ENCODE data around the gene SPDYE1. TPM values are rescaled to one million over a fixed set of nuclear protein-coding genes. Genes with fewer than 3 reads are reported as not detected.

SPDYE1 gene
- total and polyA plus RNA-seq, 2 of the 13 experiments (the other 11 are each of a cell fraction or from before 2014, with no cell fraction given): not detected

DNA sequence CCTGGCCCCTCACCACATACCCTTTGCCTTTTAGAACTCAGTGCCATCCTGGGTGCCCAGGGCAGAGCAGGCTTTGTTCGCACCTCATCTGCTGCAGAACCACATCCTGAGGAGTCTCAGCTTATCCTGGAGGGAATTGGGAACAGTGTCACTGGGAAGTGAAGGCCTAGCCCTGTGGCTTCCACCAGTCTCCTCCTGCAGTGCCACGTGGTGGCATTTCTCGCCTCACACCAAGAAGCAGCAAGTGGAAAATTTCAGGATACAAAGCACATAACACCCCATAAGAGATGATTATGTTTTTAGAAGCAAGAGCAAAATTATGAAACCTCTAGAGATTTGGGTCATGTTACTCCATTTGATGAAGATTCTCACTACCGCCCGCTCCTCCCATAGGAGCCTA is 44.6 kb upstream of the SPDYE1 start:
- DNase-seq (ENCODE audit: low spot score) (no peak), FAIRE-seq (no peak), ATAC-seq (no peak)
- POLR2A ChIA-PET: no interaction called here
- BruUV-seq (replicated peaks): no TSS peak
- Histone ChIP-seq H3K4me3 (replicated peaks in 1 of 3; ENCODE audit: insufficient read depth in 1 of 3, low read depth in 2 of 3, low read length in 3 of 3) (no peak overlapping the region), H2AFZ (ENCODE audit: low read length) (no peak overlapping the region), H3K79me2 (ENCODE audit: insufficient read depth, low read length) (no peaks in the 10 kb centered on the region), H3K27ac (ENCODE audit: extremely low read length, insufficient read depth, low read length) (no peak overlapping the region), H3K4me1 (ENCODE audit: insufficient read depth, low read length) (no peaks in the 10 kb centered on the region), H3K9me3 (ENCODE audit: low read length) (no peaks in the 10 kb centered on the region), H3K36me3 (replicated peaks in 1 of 2; ENCODE audit: control insufficient read depth in 1 of 2, insufficient read depth in 2 of 2, low read length in 2 of 2) (peaks cover 5 to 15% of the 10 kb centered on the region in 2 experiments; a peak in 3 of 5 replicates), H4K20me1 (ENCODE audit: insufficient read depth, low read length) (no peaks in the 10 kb centered on the region), H3K4me2 (ENCODE audit: low read depth, low read length) (no peak overlapping the region), H3K27me3 (ENCODE audit: control insufficient read depth in 1 of 2, insufficient read depth in 2 of 2, low read length in 2 of 2) (no peaks in the 10 kb centered on the region), H3K9ac (ENCODE audit: insufficient read depth, low read depth, low read length) (no peak overlapping the region)
- CTCF ChIA-PET (ENCODE audit: low intra/inter-chr PET ratio, low total read pairs): no interaction called here
- WGBS (ENCODE audit: low lambda C conversion rate): 95% methylated on average over 5 of the region's 5 CpGs
- intact Hi-C loops (cut with micrococcal nuclease; ENCODE audit: unreplicated experiment): no loop called here
- in situ Hi-C loops (cut with HindIII; ENCODE audit: extremely low pct_ligation_motif_present, low pct_unique_long_range_greater_than_20kb): no loop called here
- TF ChIP-seq ZNF276 (CRISPR knock-in tag; IDR thresholded peaks at IDR 0.05; ENCODE audit: low read depth): no peak
- TF ChIP-seq TRAFD1 (CRISPR knock-in tag; IDR thresholded peaks at IDR 0.05; ENCODE audit: borderline replicate concordance): no peak
- no peak for TF ChIP-seq SPEN (CRISPR knock-in tag; IDR thresholded peaks at IDR 0.05; ENCODE audit: low read depth)
- TF ChIP-seq SP1 (IDR thresholded peaks at IDR 0.05): no peak
- no peak for TF ChIP-seq SP1 (CRISPR knock-in tag; IDR thresholded peaks at IDR 0.05)
- TF ChIP-seq, protein P1, sequence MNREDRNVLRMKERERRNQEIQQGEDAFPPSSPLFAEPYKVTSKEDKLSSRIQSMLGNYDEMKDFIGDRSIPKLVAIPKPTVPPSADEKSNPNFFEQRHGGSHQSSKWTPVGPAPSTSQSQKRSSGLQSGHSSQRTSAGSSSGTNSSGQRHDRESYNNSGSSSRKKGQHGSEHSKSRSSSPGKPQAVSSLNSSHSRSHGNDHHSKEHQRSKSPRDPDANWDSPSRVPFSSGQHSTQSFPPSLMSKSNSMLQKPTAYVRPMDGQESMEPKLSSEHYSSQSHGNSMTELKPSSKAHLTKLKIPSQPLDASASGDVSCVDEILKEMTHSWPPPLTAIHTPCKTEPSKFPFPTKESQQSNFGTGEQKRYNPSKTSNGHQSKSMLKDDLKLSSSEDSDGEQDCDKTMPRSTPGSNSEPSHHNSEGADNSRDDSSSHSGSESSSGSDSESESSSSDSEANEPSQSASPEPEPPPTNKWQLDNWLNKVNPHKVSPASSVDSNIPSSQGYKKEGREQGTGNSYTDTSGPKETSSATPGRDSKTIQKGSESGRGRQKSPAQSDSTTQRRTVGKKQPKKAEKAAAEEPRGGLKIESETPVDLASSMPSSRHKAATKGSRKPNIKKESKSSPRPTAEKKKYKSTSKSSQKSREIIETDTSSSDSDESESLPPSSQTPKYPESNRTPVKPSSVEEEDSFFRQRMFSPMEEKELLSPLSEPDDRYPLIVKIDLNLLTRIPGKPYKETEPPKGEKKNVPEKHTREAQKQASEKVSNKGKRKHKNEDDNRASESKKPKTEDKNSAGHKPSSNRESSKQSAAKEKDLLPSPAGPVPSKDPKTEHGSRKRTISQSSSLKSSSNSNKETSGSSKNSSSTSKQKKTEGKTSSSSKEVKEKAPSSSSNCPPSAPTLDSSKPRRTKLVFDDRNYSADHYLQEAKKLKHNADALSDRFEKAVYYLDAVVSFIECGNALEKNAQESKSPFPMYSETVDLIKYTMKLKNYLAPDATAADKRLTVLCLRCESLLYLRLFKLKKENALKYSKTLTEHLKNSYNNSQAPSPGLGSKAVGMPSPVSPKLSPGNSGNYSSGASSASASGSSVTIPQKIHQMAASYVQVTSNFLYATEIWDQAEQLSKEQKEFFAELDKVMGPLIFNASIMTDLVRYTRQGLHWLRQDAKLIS (CRISPR knock-in tag; IDR thresholded peaks at IDR 0.05): no peak
- no peak for TF ChIP-seq ZNF446 (CRISPR knock-in tag; IDR thresholded peaks at IDR 0.05)
- no peak for TF ChIP-seq ZSCAN9 (CRISPR knock-in tag; IDR thresholded peaks at IDR 0.05; ENCODE audit: borderline replicate concordance)
- no peak for TF ChIP-seq ISX (CRISPR knock-in tag; conservative IDR thresholded peaks at IDR 0.05)
- TF ChIP-seq RBM22 (optimal IDR thresholded peaks at IDR 0.05; ENCODE audit: low read length): no peak
- TF ChIP-seq ZNF891 (CRISPR knock-in tag; IDR thresholded peaks at IDR 0.05): no peak
- TF ChIP-seq, protein P2, sequence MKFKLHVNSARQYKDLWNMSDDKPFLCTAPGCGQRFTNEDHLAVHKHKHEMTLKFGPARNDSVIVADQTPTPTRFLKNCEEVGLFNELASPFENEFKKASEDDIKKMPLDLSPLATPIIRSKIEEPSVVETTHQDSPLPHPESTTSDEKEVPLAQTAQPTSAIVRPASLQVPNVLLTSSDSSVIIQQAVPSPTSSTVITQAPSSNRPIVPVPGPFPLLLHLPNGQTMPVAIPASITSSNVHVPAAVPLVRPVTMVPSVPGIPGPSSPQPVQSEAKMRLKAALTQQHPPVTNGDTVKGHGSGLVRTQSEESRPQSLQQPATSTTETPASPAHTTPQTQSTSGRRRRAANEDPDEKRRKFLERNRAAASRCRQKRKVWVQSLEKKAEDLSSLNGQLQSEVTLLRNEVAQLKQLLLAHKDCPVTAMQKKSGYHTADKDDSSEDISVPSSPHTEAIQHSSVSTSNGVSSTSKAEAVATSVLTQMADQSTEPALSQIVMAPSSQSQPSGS (CRISPR knock-in tag; IDR thresholded peaks at IDR 0.05): no peak
- no peak for TF ChIP-seq SP4 (CRISPR knock-in tag; IDR thresholded peaks at IDR 0.05)
- no peak for TF ChIP-seq ZNF44 (CRISPR knock-in tag; IDR thresholded peaks at IDR 0.05)
